Measurements from ENCODE around the gene PCDHA10. TPM values are rescaled to one million over a fixed set of nuclear protein-coding genes. Genes with fewer than 3 reads are reported as not detected.

The PCDHA10 gene
- total and polyA plus RNA-seq, 10 donors = 0.02 to 1.4 (median 0.57) TPM; not detected in 1

DNA sequence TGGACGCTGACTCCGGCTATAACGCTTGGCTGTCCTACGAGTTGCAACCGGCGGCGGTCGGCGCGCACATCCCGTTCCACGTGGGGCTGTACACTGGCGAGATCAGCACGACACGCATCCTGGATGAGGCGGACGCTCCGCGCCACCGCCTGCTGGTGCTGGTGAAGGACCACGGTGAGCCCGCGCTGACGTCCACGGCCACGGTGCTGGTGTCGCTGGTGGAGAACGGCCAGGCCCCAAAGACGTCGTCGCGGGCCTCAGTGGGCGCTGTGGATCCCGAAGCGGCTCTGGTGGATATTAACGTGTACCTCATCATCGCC, 21.5 kb downstream of the PCDHA10 start:
- Histone ChIP-seq H3K4me3 (no peak overlapping the region), H3K9me3 (peaks cover 0 to 64% (median 26%) of the 10 kb centered on the region in 8 donors), H3K27ac (no peak overlapping the region), H3K27me3 (replicated peaks in 1 of 7) (peaks cover 0 to 91% (median 12%) of the 10 kb centered on the region in 7 donors), H3K36me3 (no peaks in the 10 kb centered on the region), H3K4me1 (no peaks in the 10 kb centered on the region)
- 50 to 61% (median 50%) methylated on average over 31 to 37 of the region's 37 CpGs for whole genome bisulfite sequencing, 5 donors
- intact Hi-C loops (cut with DNase I; ENCODE audit: low total_unique reads) = no loop called here
- no peak for TF ChIP-seq POLR2AphosphoS5 (IDR thresholded peaks at IDR 0.05)
- TF ChIP-seq POLR2A (IDR thresholded peaks at IDR 0.05) = no peak
- TF ChIP-seq, protein P1, sequence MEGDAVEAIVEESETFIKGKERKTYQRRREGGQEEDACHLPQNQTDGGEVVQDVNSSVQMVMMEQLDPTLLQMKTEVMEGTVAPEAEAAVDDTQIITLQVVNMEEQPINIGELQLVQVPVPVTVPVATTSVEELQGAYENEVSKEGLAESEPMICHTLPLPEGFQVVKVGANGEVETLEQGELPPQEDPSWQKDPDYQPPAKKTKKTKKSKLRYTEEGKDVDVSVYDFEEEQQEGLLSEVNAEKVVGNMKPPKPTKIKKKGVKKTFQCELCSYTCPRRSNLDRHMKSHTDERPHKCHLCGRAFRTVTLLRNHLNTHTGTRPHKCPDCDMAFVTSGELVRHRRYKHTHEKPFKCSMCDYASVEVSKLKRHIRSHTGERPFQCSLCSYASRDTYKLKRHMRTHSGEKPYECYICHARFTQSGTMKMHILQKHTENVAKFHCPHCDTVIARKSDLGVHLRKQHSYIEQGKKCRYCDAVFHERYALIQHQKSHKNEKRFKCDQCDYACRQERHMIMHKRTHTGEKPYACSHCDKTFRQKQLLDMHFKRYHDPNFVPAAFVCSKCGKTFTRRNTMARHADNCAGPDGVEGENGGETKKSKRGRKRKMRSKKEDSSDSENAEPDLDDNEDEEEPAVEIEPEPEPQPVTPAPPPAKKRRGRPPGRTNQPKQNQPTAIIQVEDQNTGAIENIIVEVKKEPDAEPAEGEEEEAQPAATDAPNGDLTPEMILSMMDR (IDR thresholded peaks at IDR 0.05 in 8 of 11, conservative IDR thresholded peaks at IDR 0.05 in 3 of 11) = no peak
- peak; percentile 70 for DNase-seq

DNA sequence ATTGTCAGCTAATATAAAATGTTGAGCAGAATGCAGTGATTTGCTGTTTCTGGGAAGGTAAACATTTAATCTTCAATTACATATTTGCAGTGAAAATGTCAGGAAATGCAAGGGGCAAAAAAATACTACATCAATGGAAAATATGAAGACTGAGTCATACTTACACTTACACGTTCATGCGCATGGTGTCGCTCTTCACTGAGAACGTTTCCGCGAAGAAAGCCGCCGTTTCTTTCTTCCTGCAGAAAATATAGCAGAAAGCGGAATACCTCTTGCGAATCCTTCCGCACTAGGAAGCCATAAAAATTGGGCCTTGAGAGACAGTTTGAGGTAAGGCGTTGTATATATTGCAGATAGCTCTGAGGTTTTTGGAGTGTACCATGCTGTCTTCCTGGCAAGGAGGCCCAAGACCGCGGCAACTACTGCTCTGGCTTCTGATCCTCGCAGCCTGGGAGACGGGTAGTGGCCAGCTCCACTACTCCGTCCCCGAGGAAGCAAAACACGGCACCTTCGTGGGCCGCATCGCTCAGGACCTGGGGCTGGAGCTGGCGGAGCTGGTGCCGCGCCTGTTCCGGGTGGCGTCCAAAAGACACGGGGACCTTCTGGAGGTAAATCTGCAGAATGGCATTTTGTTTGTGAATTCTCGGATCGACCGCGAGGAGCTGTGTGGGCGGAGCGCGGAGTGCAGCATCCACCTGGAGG, 26.3 kb downstream of the PCDHA10 start, which contains the start of gene PCDHA13:
Gene PCDHA13 (plus strand): TSS at position 236 of the 702 bp plus-strand sequence. CDS start 145 bp downstream, at position 381.
- no peaks in the 10 kb centered on the region for H3K4me1 ChIP-seq
- TF ChIP-seq, protein P1 (IDR thresholded peaks at IDR 0.05 in 8 of 11, conservative IDR thresholded peaks at IDR 0.05 in 3 of 11) = peak in 2 of 11 experiments; percentile 20 to 32
- no peak for TF ChIP-seq POLR2A (IDR thresholded peaks at IDR 0.05)
- no peak within 1 kb of the TSS for H3K27ac ChIP-seq
- H3K4me3 ChIP-seq = peak within 1 kb of the TSS in 6 of 8 donors; percentile 3 to 53 (median 14)
- H3K9me3 ChIP-seq = peaks cover 0 to 76% (median 34%) of the 10 kb centered on the region in 8 donors
- intact Hi-C loops (cut with DNase I; ENCODE audit: low total_unique reads) = no loop called here
- H3K36me3 ChIP-seq = no peaks in the 10 kb centered on the region
- 15 to 26% (median 20%) methylated on average over 25 to 35 of the region's 35 CpGs for WGBS, 5 donors
- H3K27me3 ChIP-seq (replicated peaks in 1 of 7) = peaks cover 0 to 81% (median 5%) of the 10 kb centered on the region in 7 donors
- no peak for DNase-seq

DNA sequence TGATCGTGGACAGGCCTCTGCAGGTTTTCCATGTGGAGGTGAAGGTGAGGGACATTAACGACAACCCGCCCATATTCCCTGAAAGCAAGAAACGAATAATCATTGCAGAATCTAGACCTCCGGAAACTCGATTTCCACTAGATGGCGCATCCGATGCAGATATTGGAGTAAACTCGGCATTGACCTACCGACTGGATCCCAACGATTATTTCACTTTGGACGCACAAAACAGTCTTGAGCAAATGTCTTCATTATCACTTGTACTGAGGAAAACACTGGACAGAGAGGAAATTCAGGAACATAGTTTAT, 26.8 kb downstream of the PCDHA10 start:
- H3K4me3 ChIP-seq = peak overlapping the region in 6 of 8 donors; percentile 3 to 53 (median 14)
- intact Hi-C loops (cut with DNase I; ENCODE audit: low total_unique reads) = no loop called here
- no peaks in the 10 kb centered on the region for H3K36me3 ChIP-seq
- peaks cover 0 to 71% (median 29%) of the 10 kb centered on the region in 8 donors for H3K9me3 ChIP-seq
- H3K27me3 ChIP-seq (replicated peaks in 1 of 7) = peaks cover 0 to 80% (median 3%) of the 10 kb centered on the region in 7 donors
- no peak for TF ChIP-seq POLR2AphosphoS5 (IDR thresholded peaks at IDR 0.05)
- no peak for TF ChIP-seq POLR2A (IDR thresholded peaks at IDR 0.05)
- TF ChIP-seq, protein P1 (IDR thresholded peaks at IDR 0.05 in 8 of 11, conservative IDR thresholded peaks at IDR 0.05 in 3 of 11) = no peak
- WGBS, 5 donors = 16 to 27% (median 21%) methylated on average over 12 of the region's 12 CpGs
- H3K4me1 ChIP-seq = no peaks in the 10 kb centered on the region
- DNase-seq = no peak
- no peak overlapping the region for H3K27ac ChIP-seq

DNA sequence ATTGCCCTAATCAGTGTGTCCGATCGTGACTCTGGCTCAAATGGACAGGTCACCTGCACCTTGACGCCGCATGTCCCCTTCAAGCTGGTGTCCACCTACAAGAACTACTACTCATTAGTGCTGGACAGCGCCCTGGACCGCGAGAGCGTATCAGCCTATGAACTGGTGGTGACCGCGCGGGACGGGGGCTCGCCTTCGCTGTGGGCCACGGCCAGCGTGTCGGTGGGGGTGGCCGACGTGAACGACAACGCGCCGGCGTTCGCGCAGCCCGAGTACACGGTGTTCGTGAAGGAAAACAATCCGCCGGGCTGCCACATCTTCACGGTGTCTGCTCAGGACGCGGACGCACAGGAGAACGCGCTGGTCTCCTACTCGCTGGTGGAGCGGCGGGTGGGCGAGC, 27.7 kb downstream of the PCDHA10 start:
- no peaks in the 10 kb centered on the region for H3K36me3 ChIP-seq
- no peak overlapping the region for H3K4me3 ChIP-seq
- H3K9me3 ChIP-seq = peaks cover 0 to 63% (median 27%) of the 10 kb centered on the region in 8 donors
- intact Hi-C loops (cut with DNase I; ENCODE audit: low total_unique reads) = no loop called here
- no peaks in the 10 kb centered on the region for H3K4me1 ChIP-seq
- peaks cover 0 to 73% (median 3%) of the 10 kb centered on the region in 7 donors for H3K27me3 ChIP-seq (replicated peaks in 1 of 7)
- 40 to 82% (median 57%) methylated on average over 4 to 41 of the region's 41 CpGs for WGBS, 5 donors
- H3K27ac ChIP-seq = no peak overlapping the region
- TF ChIP-seq, protein P1 (IDR thresholded peaks at IDR 0.05 in 8 of 11, conservative IDR thresholded peaks at IDR 0.05 in 3 of 11) = no peak
- TF ChIP-seq POLR2AphosphoS5 (IDR thresholded peaks at IDR 0.05) (no peak), POLR2A (IDR thresholded peaks at IDR 0.05) (no peak)
- no peak for DNase-seq
